NCI-H1105 (cell line): ENCODE data around the gene VENTX.

Experiments used
- DNase-seq: peaks from one replicate; lab custom pipeline; 2025; lab: John Stamatoyannopoulos, UW

VENTX gene

GRCh38 chr10:133201948-133202725 is 35.5 kb upstream of the VENTX start:
- no peak for DNase-seq

GRCh38 chr10:133202778-133203651 is 34.6 kb upstream of the VENTX start:
- DNase-seq, result no peak

- no peak for DNase-seq
Measured at GRCh38 chr10:133203652-133204195, 33.9 kb upstream of the VENTX start.

- DNase-seq, result no peak
Measured at GRCh38 chr10:133204226-133205015, 33.2 kb upstream of the VENTX start.

- DNase-seq, result no peak
Measured at GRCh38 chr10:133205146-133205545, 32.5 kb upstream of the VENTX start.

- DNase-seq, result no peak
Measured at GRCh38 chr10:133206356-133207040, 31.2 kb upstream of the VENTX start.

GRCh38 chr10:133207041-133207600 is 30.5 kb upstream of the VENTX start:
- no peak for DNase-seq

GRCh38 chr10:133207627-133208026 is 30.0 kb upstream of the VENTX start:
- DNase-seq, result no peak

GRCh38 chr10:133208466-133208865 is 29.2 kb upstream of the VENTX start:
- DNase-seq, result no peak

- DNase-seq, result no peak
Measured at GRCh38 chr10:133209117-133209516, 28.5 kb upstream of the VENTX start.

GRCh38 chr10:133209641-133210040 is 28.0 kb upstream of the VENTX start:
- DNase-seq, result no peak

GRCh38 chr10:133210398-133211140 is 27.1 kb upstream of the VENTX start:
- DNase-seq, result no peak

- DNase-seq, result no peak
Measured at GRCh38 chr10:133211141-133211830, 26.4 kb upstream of the VENTX start.

- no peak for DNase-seq
Measured at GRCh38 chr10:133211959-133212852, 25.4 kb upstream of the VENTX start.

- no peak for DNase-seq
Measured at GRCh38 chr10:133212853-133213494, 24.7 kb upstream of the VENTX start.

- DNase-seq, result no peak
Measured at GRCh38 chr10:133213641-133214467, 23.8 kb upstream of the VENTX start.
